ENCODE measurements around the gene WDR82. TPM values are rescaled to one million over a fixed set of nuclear protein-coding genes. Genes with fewer than 3 reads are reported as not detected.

Gene WDR82
- total RNA-seq, 3 donors from 2014 or later (not counting 1 experiment from before 2014, with no cell fraction given): 108 to 131 (median 109) TPM

- no peaks in the 10 kb centered on the region for H3K9me3 ChIP-seq (ENCODE audit: control insufficient read depth, insufficient read depth, low read length)
- no peaks in the 10 kb centered on the region for H3K27me3 ChIP-seq (ENCODE audit: control insufficient read depth, insufficient read depth, low read length)
- intact Hi-C loops (cut with micrococcal nuclease): no loop called here
- Mint-ChIP-seq H3K36me3 (no peaks in the 10 kb centered on the region), H3K4me1 (peaks cover 61 to 63% of the 10 kb centered on the region in 2 donors), H3K27ac (peak overlapping the region; percentile 91 to 92), H3K4me3 (peak overlapping the region; percentile 53), H3K27me3 (ENCODE audit: low read depth in 2 of 2) (no peaks in the 10 kb centered on the region), H3K9me3 (no peaks in the 10 kb centered on the region)
- peaks cover 66% of the 10 kb centered on the region for H3K4me1 ChIP-seq (ENCODE audit: control insufficient read depth, insufficient read depth, low read length)
- DNase-seq: peak; percentile 21 to 43
- TF ChIP-seq CTCF (IDR thresholded peaks at IDR 0.05): no peak
- H3K4me3 ChIP-seq (ENCODE audit: low read length): no peak overlapping the region
- H3K27ac ChIP-seq (ENCODE audit: low read length): peak overlapping the region; percentile 91
- 55% methylated on average over 9 of the region's 9 CpGs for WGBS (ENCODE audit: insufficient coverage)
- ATAC-seq: no peak
- H3K36me3 ChIP-seq (ENCODE audit: control insufficient read depth, insufficient read depth, low read length): peaks cover 14% of the 10 kb centered on the region
Measured at GRCh38 chr3:52243791-52244628, 34.4 kb downstream of the WDR82 start.

GRCh38 chr3:52242039-52242438 lies 36.4 kb downstream of the WDR82 start:
- no peaks in the 10 kb centered on the region for H3K9me3 Mint-ChIP-seq
- Histone ChIP-seq H3K36me3 (ENCODE audit: control insufficient read depth, insufficient read depth, low read length) (no peaks in the 10 kb centered on the region), H3K27ac (ENCODE audit: low read length) (no peak overlapping the region), H3K27me3 (ENCODE audit: control insufficient read depth, insufficient read depth, low read length) (no peaks in the 10 kb centered on the region), H3K4me1 (ENCODE audit: control insufficient read depth, insufficient read depth, low read length) (peaks cover 67% of the 10 kb centered on the region), H3K9me3 (ENCODE audit: control insufficient read depth, insufficient read depth, low read length) (no peaks in the 10 kb centered on the region), H3K4me3 (ENCODE audit: low read length) (no peak overlapping the region)
- no peak for DNase-seq
- no peaks in the 10 kb centered on the region for H3K27me3 Mint-ChIP-seq (ENCODE audit: low read depth in 2 of 2)
- 97% methylated on average over 1 of the region's 1 CpG for WGBS (ENCODE audit: insufficient coverage)
- ATAC-seq: no peak
- no peaks in the 10 kb centered on the region for H3K36me3 Mint-ChIP-seq
- H3K27ac Mint-ChIP-seq: peak overlapping the region in 1 of 2 donors; percentile 23
- peaks cover 49 to 61% of the 10 kb centered on the region in 2 donors for H3K4me1 Mint-ChIP-seq
- no peak for TF ChIP-seq CTCF (IDR thresholded peaks at IDR 0.05)
- peak overlapping the region; percentile 50 for H3K4me3 Mint-ChIP-seq
- intact Hi-C loops (cut with micrococcal nuclease): no loop called here

- Mint-ChIP-seq H3K4me1 (peaks cover 40 to 59% of the 10 kb centered on the region in 2 donors), H3K4me3 (peak overlapping the region; percentile 79), H3K36me3 (no peaks in the 10 kb centered on the region), H3K9me3 (no peaks in the 10 kb centered on the region), H3K27ac (peak overlapping the region; percentile 87 to 91), H3K27me3 (ENCODE audit: low read depth in 2 of 2) (no peaks in the 10 kb centered on the region)
- TF ChIP-seq CTCF (IDR thresholded peaks at IDR 0.05): no peak
- Histone ChIP-seq H3K9me3 (ENCODE audit: control insufficient read depth, insufficient read depth, low read length) (no peaks in the 10 kb centered on the region), H3K27me3 (ENCODE audit: control insufficient read depth, insufficient read depth, low read length) (no peaks in the 10 kb centered on the region), H3K27ac (ENCODE audit: low read length) (no peak overlapping the region), H3K36me3 (ENCODE audit: control insufficient read depth, insufficient read depth, low read length) (no peaks in the 10 kb centered on the region), H3K4me1 (ENCODE audit: control insufficient read depth, insufficient read depth, low read length) (peaks cover 66% of the 10 kb centered on the region), H3K4me3 (ENCODE audit: low read length) (no peak overlapping the region)
- intact Hi-C loops (cut with micrococcal nuclease): no loop called here
- ATAC-seq (no peak), DNase-seq (peak in 1 of 2 donors; percentile 49)
- WGBS (ENCODE audit: insufficient coverage): 84% methylated on average over 4 of the region's 4 CpGs
Measured at GRCh38 chr3:52240886-52241370, 37.5 kb downstream of the WDR82 start.

Data from natural killer cell (primary cell).